CD14-positive monocyte (primary cell): Measurements from ENCODE around the gene KIRREL3. TPM values are rescaled to one million over a fixed set of nuclear protein-coding genes. Genes with fewer than 3 reads are reported as not detected.

Experiments
- DNase-seq, 3 donors: peaks; one replicate each; pipeline ENCODE4 v3.0.0-alpha.2; 2011 to 2022
- H2AFZ ChIP-seq: 2 replicates; pipeline ENCODE4 v1.6.0; 2012; ENCODE audit warnings: mild to moderate bottlenecking, low read depth, low read length, inconsistent platforms; ENCODE audit not compliant: insufficient read depth, poor library complexity, severe bottlenecking
- H3K27ac ChIP-seq, 2 donors: 1 replicate in 1 of 2; 2 replicates in 1 of 2; pipeline ENCODE4 v1.5.1; 2012 to 2013; ENCODE audit warnings: low read length in 2 of 2, control low read depth in 1 of 2, inconsistent platforms in 1 of 2, low read depth in 1 of 2, mild to moderate bottlenecking in 1 of 2
- H3K27me3 ChIP-seq, 2 donors: one replicate each; pipeline versions ENCODE4 v1.6.0 to v1.6.1; 2011 to 2013; ENCODE audit warnings: low read length in 2 of 2; ENCODE audit not compliant: control insufficient read depth in 2 of 2, insufficient read depth in 2 of 2
- H3K36me3 ChIP-seq, 2 donors: replicated peaks in 1 of 2; 1 replicate in 1 of 2; 2 replicates in 1 of 2; pipeline versions ENCODE4 v1.5.1 to v1.6.1; 2012 to 2013; ENCODE audit warnings: low read length in 2 of 2, control low read depth in 1 of 2, inconsistent platforms in 1 of 2, mild to moderate bottlenecking in 1 of 2; ENCODE audit not compliant: insufficient read depth in 2 of 2, control insufficient read depth in 1 of 2
- H3K4me1 ChIP-seq, 2 donors: 1 replicate in 1 of 2; 2 replicates in 1 of 2; pipeline versions ENCODE4 v1.5.1 to v1.6.1; 2012 to 2013; ENCODE audit warnings: low read length in 2 of 2, control low read depth in 1 of 2, inconsistent platforms in 1 of 2, mild to moderate bottlenecking in 1 of 2, moderate library complexity in 1 of 2; ENCODE audit not compliant: insufficient read depth in 2 of 2, control insufficient read depth in 1 of 2
- H3K4me2 ChIP-seq: replicated peaks from 2 replicates; pipeline ENCODE3; 2012; ENCODE audit warnings: low read length, moderate library complexity, mild to moderate bottlenecking; ENCODE audit not compliant: poor library complexity, severe bottlenecking; ENCODE audit errors: extremely low read depth
- H3K4me3 ChIP-seq, 3 experiments: fragments of 200-600 bp in 1 of 3; sonication (generic) in 1 of 3; replicated peaks in 1 of 3; 1 replicate in 2 of 3; 2 replicates in 1 of 3; pipeline ENCODE4 v1.5.1; 2011 to 2013; ENCODE audit warnings: low read length in 3 of 3, mild to moderate bottlenecking in 3 of 3, control low read depth in 2 of 3, low read depth in 2 of 3, inconsistent platforms in 1 of 3, moderate library complexity in 1 of 3
- H3K79me2 ChIP-seq: 2 replicates; pipeline ENCODE4 v1.6.0; 2012; ENCODE audit warnings: mild to moderate bottlenecking, control low read depth, inconsistent platforms, low read length, moderate library complexity; ENCODE audit not compliant: insufficient read depth
- H3K9ac ChIP-seq: 2 replicates; pipeline ENCODE4 v1.6.0; 2017; ENCODE audit warnings: low read length, mild to moderate bottlenecking; ENCODE audit not compliant: insufficient read depth, poor library complexity, severe bottlenecking
- H3K9me3 ChIP-seq, 2 donors: replicated peaks in 1 of 2; 1 replicate in 1 of 2; 2 replicates in 1 of 2; pipeline versions ENCODE4 v1.5.1 to v1.6.1; 2012 to 2013; ENCODE audit warnings: low read length in 2 of 2, control low read depth in 1 of 2; ENCODE audit not compliant: control insufficient read depth in 1 of 2, insufficient read depth in 1 of 2
- H4K20me1 ChIP-seq: 2 replicates; pipeline ENCODE4 v1.6.0; 2012; ENCODE audit warnings: mild to moderate bottlenecking, low read length, control low read depth, moderate library complexity; ENCODE audit not compliant: insufficient read depth
- H3K27ac Mint-ChIP-seq, 7 donors: one replicate each; pipeline ENCODE4 v1.8.0; 2020; ENCODE audit warnings: mild to moderate bottlenecking in 7 of 7, mixed read lengths in 7 of 7, moderate library complexity in 6 of 7, inconsistent platforms in 2 of 7
- H3K27me3 Mint-ChIP-seq, 3 donors: one replicate each; pipeline ENCODE4 v1.8.0; 2021 to 2022; ENCODE audit warnings: low read depth in 3 of 3, mild to moderate bottlenecking in 3 of 3, mixed read lengths in 3 of 3, moderate library complexity in 3 of 3, inconsistent platforms in 1 of 3
- H3K36me3 Mint-ChIP-seq, 2 donors: one replicate each; pipeline ENCODE4 v1.8.0; 2020; ENCODE audit warnings: mixed read lengths in 2 of 2, inconsistent platforms in 1 of 2, mild to moderate bottlenecking in 1 of 2
- H3K4me1 Mint-ChIP-seq: one replicate; pipeline ENCODE4 v1.8.0; 2020; ENCODE audit warnings: mild to moderate bottlenecking, mixed read lengths
- H3K4me3 Mint-ChIP-seq, 2 donors: one replicate each; pipeline ENCODE4 v1.8.0; 2020; ENCODE audit warnings: mild to moderate bottlenecking in 2 of 2, mixed read lengths in 2 of 2, moderate library complexity in 1 of 2
- H3K9me3 Mint-ChIP-seq, 7 donors: one replicate each; pipeline ENCODE4 v1.8.0; 2020 to 2022; ENCODE audit warnings: mixed read lengths in 7 of 7, mild to moderate bottlenecking in 6 of 7, moderate library complexity in 6 of 7, inconsistent platforms in 2 of 7
- WGBS: methylation state at CpG from one replicate; pipeline ENCODE4 v1.1.5; 2013; ENCODE audit warnings: missing lambda C conversion rate; ENCODE audit not compliant: insufficient coverage; 5-methylcytosine and 5-hydroxymethylcytosine counted together
- intact Hi-C, 2 donors: fragments of 100-400 bp; cut with micrococcal nuclease; formaldehyde crosslinking; loops; one replicate each; pipeline versions ENCODE4 v1.15.0 to v1.15.1; 2023
- polyA plus RNA-seq, 3 donors: library from polyadenylated mRNA; depleted of rRNA in 1 of 3; unstranded in 2 of 3; stranded (reverse) in 1 of 3; fragments of 300-500 nt in 2 of 3; fragments of >200 nt in 1 of 3; fragmentation: Illumina TruSeq in 2 of 3; gene quantifications; 1 replicate in 2 of 3; 2 replicates in 1 of 3; pipeline ENCODE4 v1.2.3, GENCODE V29; 2012 to 2021
- TF ChIP-seq, protein P1 (sequence below): fragments of 200-600 bp; IDR thresholded peaks from one replicate; pipeline ENCODE4 v1.8.0; 2022; ENCODE audit warnings: antibody characterized with exemption, mild to moderate bottlenecking

Gene KIRREL3
- polyA plus RNA-seq, 3 donors = not detected

DNA sequence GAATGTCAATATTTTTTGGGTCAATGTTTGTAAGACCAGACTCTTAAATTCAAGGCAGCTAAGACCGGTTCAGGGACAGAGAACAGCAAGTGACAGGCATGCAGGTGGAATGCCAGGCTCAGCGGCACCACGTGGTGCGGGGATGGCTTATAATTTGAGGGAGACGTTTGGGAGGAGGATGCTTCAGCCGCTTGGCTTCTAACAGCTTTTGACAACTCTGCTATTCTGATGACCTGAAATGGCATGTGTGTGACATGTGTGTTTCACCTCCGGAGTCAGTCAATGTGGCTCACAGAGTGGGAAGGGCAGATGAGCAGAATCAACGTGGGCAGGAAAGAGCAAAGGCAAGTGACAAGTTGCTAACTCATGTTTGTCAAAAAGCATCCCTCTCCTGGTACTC, 228.3 kb downstream of the KIRREL3 start:
- Histone ChIP-seq H3K36me3 (no peaks in the 10 kb centered on the region), H3K4me1 (no peaks in the 10 kb centered on the region), H2AFZ (no peak overlapping the region), H3K9ac (no peak overlapping the region), H3K9me3 (no peaks in the 10 kb centered on the region), H3K4me3 (no peak overlapping the region), H4K20me1 (no peaks in the 10 kb centered on the region), H3K27ac (no peak overlapping the region), H3K79me2 (no peaks in the 10 kb centered on the region), H3K4me2 (no peak overlapping the region), H3K27me3 (no peaks in the 10 kb centered on the region)
- no peak for DNase-seq
- Mint-ChIP-seq H3K4me3 (no peak overlapping the region), H3K9me3 (peaks cover 0 to 4% (median 0%) of the 10 kb centered on the region in 7 donors), H3K27me3 (peaks cover 0 to 4% (median 2%) of the 10 kb centered on the region in 3 donors), H3K4me1 (peaks cover 7% of the 10 kb centered on the region), H3K27ac (no peak overlapping the region), H3K36me3 (no peaks in the 10 kb centered on the region)
- TF ChIP-seq, protein P1, sequence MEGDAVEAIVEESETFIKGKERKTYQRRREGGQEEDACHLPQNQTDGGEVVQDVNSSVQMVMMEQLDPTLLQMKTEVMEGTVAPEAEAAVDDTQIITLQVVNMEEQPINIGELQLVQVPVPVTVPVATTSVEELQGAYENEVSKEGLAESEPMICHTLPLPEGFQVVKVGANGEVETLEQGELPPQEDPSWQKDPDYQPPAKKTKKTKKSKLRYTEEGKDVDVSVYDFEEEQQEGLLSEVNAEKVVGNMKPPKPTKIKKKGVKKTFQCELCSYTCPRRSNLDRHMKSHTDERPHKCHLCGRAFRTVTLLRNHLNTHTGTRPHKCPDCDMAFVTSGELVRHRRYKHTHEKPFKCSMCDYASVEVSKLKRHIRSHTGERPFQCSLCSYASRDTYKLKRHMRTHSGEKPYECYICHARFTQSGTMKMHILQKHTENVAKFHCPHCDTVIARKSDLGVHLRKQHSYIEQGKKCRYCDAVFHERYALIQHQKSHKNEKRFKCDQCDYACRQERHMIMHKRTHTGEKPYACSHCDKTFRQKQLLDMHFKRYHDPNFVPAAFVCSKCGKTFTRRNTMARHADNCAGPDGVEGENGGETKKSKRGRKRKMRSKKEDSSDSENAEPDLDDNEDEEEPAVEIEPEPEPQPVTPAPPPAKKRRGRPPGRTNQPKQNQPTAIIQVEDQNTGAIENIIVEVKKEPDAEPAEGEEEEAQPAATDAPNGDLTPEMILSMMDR = no peak
- 91% methylated on average over 7 of the region's 8 CpGs for WGBS
- intact Hi-C loops = no loop called here

DNA sequence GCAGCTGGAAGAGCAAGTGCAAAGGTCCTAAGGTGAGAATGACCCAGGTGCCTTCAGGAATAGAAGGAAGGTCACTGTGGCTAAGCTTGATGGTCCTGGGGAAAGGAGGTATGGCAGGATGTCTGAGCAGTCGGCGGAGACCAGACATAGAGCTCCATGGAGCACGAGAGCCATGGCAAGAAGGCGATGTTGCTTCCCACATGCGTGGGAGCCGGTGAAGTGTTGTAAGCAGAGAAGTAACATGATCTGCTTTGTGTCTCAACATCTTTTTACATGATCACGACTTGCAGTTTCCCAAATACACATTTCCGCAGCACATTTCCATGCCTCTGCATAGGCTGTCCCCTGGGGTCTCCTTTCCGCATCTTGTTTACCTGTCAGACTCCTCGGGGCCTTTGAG, 231.9 kb downstream of the KIRREL3 start:
- no peak for DNase-seq
- Mint-ChIP-seq H3K36me3 (no peaks in the 10 kb centered on the region), H3K9me3 (peaks cover 0 to 2% (median 0%) of the 10 kb centered on the region in 7 donors), H3K4me1 (peaks cover 7% of the 10 kb centered on the region), H3K27ac (no peak overlapping the region), H3K27me3 (peaks cover under 1 to 5% (median 2%) of the 10 kb centered on the region in 3 donors), H3K4me3 (no peak overlapping the region)
- Histone ChIP-seq H3K36me3 (no peaks in the 10 kb centered on the region), H3K9me3 (no peaks in the 10 kb centered on the region), H3K9ac (no peak overlapping the region), H4K20me1 (no peaks in the 10 kb centered on the region), H3K4me3 (no peak overlapping the region), H3K79me2 (no peaks in the 10 kb centered on the region), H3K4me2 (no peak overlapping the region), H2AFZ (no peak overlapping the region), H3K27me3 (no peaks in the 10 kb centered on the region), H3K27ac (no peak overlapping the region), H3K4me1 (no peaks in the 10 kb centered on the region)
- TF ChIP-seq, protein P1 = no peak
- intact Hi-C loops = no loop called here
- 92% methylated on average over 7 of the region's 10 CpGs for WGBS
